GM21367 (cell line): ENCODE measurements around the gene RNASE13.
"Not testable (repeated sequence)": the region's sequence is repeated elsewhere in the genome, so short reads cannot be mapped to it uniquely, and the experiment has no call there.

Source experiments
- ATAC-seq: cut with Tn5 transposase; IDR thresholded peaks from one replicate; pipeline ENCODE4 v1.9.1; 2021; ENCODE audit not compliant: unreplicated experiment

The RNASE13 gene

GRCh38 chr14:21023817-21024584 lies 10.6 kb downstream of the RNASE13 start:
- no peak for ATAC-seq

- ATAC-seq: no peak
These were observed 11.4 kb downstream of the RNASE13 start for GRCh38 chr14:21023174-21023573.

- no peak for ATAC-seq
These were observed 11.9 kb downstream of the RNASE13 start for GRCh38 chr14:21022686-21023085.

GRCh38 chr14:21020977-21021545 lies 13.5 kb downstream of the RNASE13 start:
- ATAC-seq: no peak

- no peak for ATAC-seq
These were observed 15.2 kb downstream of the RNASE13 start for GRCh38 chr14:21019366-21019765.

GRCh38 chr14:21018781-21019180 lies 15.8 kb downstream of the RNASE13 start:
- ATAC-seq: no peak

GRCh38 chr14:21018286-21018685 lies 16.3 kb downstream of the RNASE13 start:
- ATAC-seq: no peak

GRCh38 chr14:21017528-21018245 lies 16.9 kb downstream of the RNASE13 start:
- no peak for ATAC-seq

GRCh38 chr14:21016413-21017190 lies 18.0 kb downstream of the RNASE13 start:
- ATAC-seq: no peak

GRCh38 chr14:21015312-21015711 lies 19.3 kb downstream of the RNASE13 start:
- ATAC-seq: no peak

- no peak for ATAC-seq
These were observed 19.8 kb downstream of the RNASE13 start for GRCh38 chr14:21014761-21015190.

- ATAC-seq: no peak
These were observed 23.5 kb downstream of the RNASE13 start for GRCh38 chr14:21011136-21011535.

GRCh38 chr14:21009721-21010120 lies 24.9 kb downstream of the RNASE13 start:
- ATAC-seq: not testable (repeated sequence)

- no peak for ATAC-seq
These were observed 30.7 kb downstream of the RNASE13 start for GRCh38 chr14:21003788-21004346.

GRCh38 chr14:21001218-21001617 lies 33.4 kb downstream of the RNASE13 start:
- no peak for ATAC-seq

GRCh38 chr14:20999591-20999990 lies 35.0 kb downstream of the RNASE13 start:
- no peak for ATAC-seq

GRCh38 chr14:20998674-20999366 lies 35.8 kb downstream of the RNASE13 start, which contains the start of gene SLC39A2:
SLC39A2 (plus strand) TSS chr14:20999293; CDS start chr14:20999447, 154 bp downstream.
- ATAC-seq: no peak

- no peak for ATAC-seq
These were observed 36.5 kb downstream of the RNASE13 start for GRCh38 chr14:20998139-20998538.

GRCh38 chr14:20997564-20997963 lies 37.0 kb downstream of the RNASE13 start:
- no peak for ATAC-seq

- ATAC-seq: no peak
These were observed 37.5 kb downstream of the RNASE13 start for GRCh38 chr14:20997115-20997514.
